PFSK-1 (cell line): ENCODE measurements around the gene EPHA1.

Source experiments
- FOXP2 ChIP-seq: optimal IDR thresholded peaks from 2 replicates; pipeline ENCODE3; 2011; ENCODE audit warnings: borderline replicate concordance, control low read depth, inconsistent platforms; ENCODE audit not compliant: insufficient read depth; ENCODE audit errors: extremely low read length, extremely low read depth
- POLR2AphosphoS5 ChIP-seq: IDR thresholded peaks from 2 replicates; pipeline ENCODE4 v1.6.1; 2012; ENCODE audit warnings: low read depth, mild to moderate bottlenecking, control low read depth, low read length, moderate library complexity
- SIN3A ChIP-seq: IDR thresholded peaks from 2 replicates; pipeline ENCODE4 v1.6.1; 2012; ENCODE audit warnings: mild to moderate bottlenecking, low read length, moderate library complexity, borderline replicate concordance; ENCODE audit not compliant: insufficient read depth
- TAF1 ChIP-seq: IDR thresholded peaks from 2 replicates; pipeline ENCODE4 v1.6.1; 2012; ENCODE audit warnings: low read length, control low read depth, borderline replicate concordance; ENCODE audit not compliant: insufficient read depth
- TF ChIP-seq, protein P1 (sequence below), 2 experiments: IDR thresholded peaks; 2 replicates each; pipeline versions ENCODE4 v1.6.1 to v1.8.0; 2011 to 2012; ENCODE audit warnings: low read depth in 2 of 2, low read length in 2 of 2, control low read depth in 1 of 2, inconsistent platforms in 1 of 2, mild to moderate bottlenecking in 1 of 2, moderate library complexity in 1 of 2; ENCODE audit not compliant: insufficient read depth in 1 of 2

The EPHA1 gene

DNA sequence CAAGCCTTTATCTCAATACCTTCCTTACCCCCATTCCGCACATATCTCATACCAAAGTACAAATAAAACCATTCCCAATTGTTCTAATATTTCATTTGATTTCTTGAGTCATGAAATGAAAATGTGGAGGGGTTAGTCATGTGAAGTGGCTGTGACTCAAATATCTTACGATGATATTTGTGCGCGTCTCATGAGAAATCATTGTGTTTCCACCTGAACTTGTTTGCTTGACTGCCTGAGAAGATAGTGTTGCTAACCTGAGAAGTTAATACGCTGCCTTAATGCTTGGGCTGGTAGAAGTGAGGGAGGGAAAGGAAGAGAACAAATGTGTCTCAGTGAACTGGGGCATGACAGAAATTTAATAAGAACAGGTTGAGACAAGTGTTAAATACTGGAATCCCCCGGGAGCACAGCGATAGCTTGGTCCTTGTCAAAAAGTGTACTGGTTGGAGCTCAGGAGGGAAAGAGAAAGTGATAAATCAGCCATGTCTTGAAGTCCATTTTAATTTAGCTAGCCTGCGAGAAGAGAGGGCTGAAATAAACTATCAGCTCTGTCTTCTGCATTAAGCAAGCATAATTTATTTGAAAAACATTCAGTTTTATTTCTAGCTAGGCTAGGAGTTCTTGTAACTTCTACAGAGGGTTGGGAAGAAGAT, 7.2 kb upstream of the EPHA1 start:
- TF ChIP-seq SIN3A (no peak), FOXP2 (no peak), TAF1 (no peak)

- TF ChIP-seq, protein P1, sequence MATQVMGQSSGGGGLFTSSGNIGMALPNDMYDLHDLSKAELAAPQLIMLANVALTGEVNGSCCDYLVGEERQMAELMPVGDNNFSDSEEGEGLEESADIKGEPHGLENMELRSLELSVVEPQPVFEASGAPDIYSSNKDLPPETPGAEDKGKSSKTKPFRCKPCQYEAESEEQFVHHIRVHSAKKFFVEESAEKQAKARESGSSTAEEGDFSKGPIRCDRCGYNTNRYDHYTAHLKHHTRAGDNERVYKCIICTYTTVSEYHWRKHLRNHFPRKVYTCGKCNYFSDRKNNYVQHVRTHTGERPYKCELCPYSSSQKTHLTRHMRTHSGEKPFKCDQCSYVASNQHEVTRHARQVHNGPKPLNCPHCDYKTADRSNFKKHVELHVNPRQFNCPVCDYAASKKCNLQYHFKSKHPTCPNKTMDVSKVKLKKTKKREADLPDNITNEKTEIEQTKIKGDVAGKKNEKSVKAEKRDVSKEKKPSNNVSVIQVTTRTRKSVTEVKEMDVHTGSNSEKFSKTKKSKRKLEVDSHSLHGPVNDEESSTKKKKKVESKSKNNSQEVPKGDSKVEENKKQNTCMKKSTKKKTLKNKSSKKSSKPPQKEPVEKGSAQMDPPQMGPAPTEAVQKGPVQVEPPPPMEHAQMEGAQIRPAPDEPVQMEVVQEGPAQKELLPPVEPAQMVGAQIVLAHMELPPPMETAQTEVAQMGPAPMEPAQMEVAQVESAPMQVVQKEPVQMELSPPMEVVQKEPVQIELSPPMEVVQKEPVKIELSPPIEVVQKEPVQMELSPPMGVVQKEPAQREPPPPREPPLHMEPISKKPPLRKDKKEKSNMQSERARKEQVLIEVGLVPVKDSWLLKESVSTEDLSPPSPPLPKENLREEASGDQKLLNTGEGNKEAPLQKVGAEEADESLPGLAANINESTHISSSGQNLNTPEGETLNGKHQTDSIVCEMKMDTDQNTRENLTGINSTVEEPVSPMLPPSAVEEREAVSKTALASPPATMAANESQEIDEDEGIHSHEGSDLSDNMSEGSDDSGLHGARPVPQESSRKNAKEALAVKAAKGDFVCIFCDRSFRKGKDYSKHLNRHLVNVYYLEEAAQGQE (IDR thresholded peaks at IDR 0.05; ENCODE audit: insufficient read depth in 1 of 2, low read depth in 2 of 2, low read length in 2 of 2), result no peak
- TF ChIP-seq FOXP2 (no peak), SIN3A (no peak), TAF1 (no peak), POLR2AphosphoS5 (no peak)
Observed at GRCh38 chr7:143413123-143413522, 4.5 kb upstream of the EPHA1 start.

DNA sequence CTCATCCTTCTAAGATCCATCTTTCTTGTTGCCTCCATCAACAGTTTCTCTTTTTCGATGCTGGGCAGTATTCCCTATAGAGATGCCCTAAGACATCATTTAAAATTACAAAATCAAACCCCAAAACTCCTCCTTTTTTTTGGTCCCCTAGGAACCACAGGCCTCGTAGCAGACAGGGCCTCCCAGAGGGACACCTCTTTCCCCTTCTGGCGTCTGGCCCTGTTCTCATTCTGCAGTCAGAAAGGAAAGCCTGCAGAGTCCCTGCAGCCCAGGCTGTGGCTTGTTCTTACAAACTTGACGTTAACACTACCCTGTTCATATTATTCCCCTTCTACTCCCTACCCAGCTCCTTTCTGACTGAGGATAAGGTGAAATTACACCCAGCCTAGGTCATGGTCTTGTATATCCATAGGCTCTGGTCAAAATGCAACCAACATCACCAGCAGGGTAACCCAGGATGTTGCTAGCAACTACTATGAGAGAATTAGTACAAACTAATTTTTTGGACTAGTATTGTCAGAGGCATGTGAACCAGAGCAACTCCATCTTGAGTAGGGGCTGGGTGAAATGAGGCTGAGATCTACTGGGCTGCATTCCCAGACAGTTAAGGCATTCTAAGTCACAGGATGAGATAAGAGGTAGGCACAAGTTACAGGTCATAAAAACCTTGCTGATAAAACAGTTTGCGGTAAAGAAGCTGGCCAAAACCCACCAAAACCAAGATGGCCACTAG, 3.5 kb upstream of the EPHA1 start:
- TF ChIP-seq POLR2AphosphoS5 (no peak), TAF1 (no peak), SIN3A (no peak), FOXP2 (no peak)
- TF ChIP-seq, protein P1 (IDR thresholded peaks at IDR 0.05; ENCODE audit: insufficient read depth in 1 of 2, low read depth in 2 of 2, low read length in 2 of 2), result no peak

DNA sequence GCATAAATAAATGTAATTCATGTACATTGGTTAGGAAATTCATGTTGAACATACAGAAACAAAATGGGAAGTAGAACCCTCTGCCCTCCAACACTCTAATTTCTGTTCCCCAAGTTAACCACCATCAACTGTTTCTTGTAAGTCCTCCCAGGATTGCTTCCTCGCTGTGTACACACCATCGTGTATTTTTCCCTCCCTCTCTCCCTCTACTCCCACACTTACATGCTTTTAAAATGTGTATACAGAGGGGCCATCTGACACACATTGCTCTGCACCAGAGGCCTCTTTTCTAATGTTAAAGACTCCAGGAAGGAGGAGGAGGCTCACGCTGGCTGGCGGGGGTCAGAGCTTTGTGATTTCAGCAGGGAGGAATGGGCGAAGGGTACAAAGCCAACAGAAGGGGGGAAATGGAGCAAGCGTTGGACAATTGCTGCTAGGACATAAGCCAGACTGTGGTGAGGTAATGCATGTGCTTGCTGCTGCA, 1.9 kb upstream of the EPHA1 start:
- TF ChIP-seq SIN3A, result no peak
- TF ChIP-seq FOXP2, result no peak
- TF ChIP-seq, protein P1 (IDR thresholded peaks at IDR 0.05; ENCODE audit: insufficient read depth in 1 of 2, low read depth in 2 of 2, low read length in 2 of 2), result no peak
- no peak for TF ChIP-seq POLR2AphosphoS5
- no peak for TF ChIP-seq TAF1

- TF ChIP-seq, protein P1 (IDR thresholded peaks at IDR 0.05; ENCODE audit: insufficient read depth in 1 of 2, low read depth in 2 of 2, low read length in 2 of 2), result no peak
- TF ChIP-seq FOXP2 (no peak), SIN3A (no peak), TAF1 (no peak), POLR2AphosphoS5 (no peak)
Observed at GRCh38 chr7:143408252-143408685, 387 bp downstream of the EPHA1 start.
